ENCODE data around the gene RENBP. TPM values are rescaled to one million over a fixed set of nuclear protein-coding genes. Genes with fewer than 3 reads are reported as not detected.
A peak's percentile ranks its signal among the peaks of the same experiment; 100 is the strongest.

The RENBP gene
- total and polyA plus RNA-seq, 9 of the 15 experiments (the other 6 are each of a cell fraction or from before 2014, with no cell fraction given) = 0.07 to 14.8 (median 10.6) TPM; not detected in 1

GRCh38 chrX:153971450-153972367 is 27.3 kb upstream of the RENBP start, which contains the start of gene HCFC1 (continued):
- TF ChIP-seq, protein P1, sequence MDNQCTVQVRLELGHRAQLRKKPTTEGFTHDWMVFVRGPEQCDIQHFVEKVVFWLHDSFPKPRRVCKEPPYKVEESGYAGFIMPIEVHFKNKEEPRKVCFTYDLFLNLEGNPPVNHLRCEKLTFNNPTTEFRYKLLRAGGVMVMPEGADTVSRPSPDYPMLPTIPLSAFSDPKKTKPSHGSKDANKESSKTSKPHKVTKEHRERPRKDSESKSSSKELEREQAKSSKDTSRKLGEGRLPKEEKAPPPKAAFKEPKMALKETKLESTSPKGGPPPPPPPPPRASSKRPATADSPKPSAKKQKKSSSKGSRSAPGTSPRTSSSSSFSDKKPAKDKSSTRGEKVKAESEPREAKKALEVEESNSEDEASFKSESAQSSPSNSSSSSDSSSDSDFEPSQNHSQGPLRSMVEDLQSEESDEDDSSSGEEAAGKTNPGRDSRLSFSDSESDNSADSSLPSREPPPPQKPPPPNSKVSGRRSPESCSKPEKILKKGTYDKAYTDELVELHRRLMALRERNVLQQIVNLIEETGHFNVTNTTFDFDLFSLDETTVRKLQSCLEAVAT (IDR thresholded peaks at IDR 0.05) = 0 out of 4 replicates have a peak, but pooled peaks of 1 of the 2 experiments have one; percentile 45
- TF ChIP-seq MEF2A (IDR thresholded peaks at IDR 0.05; ENCODE audit: control insufficient read depth, low read depth, low read length) = no peak
- TF ChIP-seq HDAC8 (tag; IDR thresholded peaks at IDR 0.05) = peak; percentile 91
- peak; percentile 85 for TF ChIP-seq JUN (IDR thresholded peaks at IDR 0.05; ENCODE audit: borderline replicate concordance, low read depth, low read length)
- peak; percentile 11; the same call in 1 of the 2 replicates for TF ChIP-seq JUN (CRISPR knock-in tag; IDR thresholded peaks at IDR 0.05; ENCODE audit: borderline replicate concordance)
- TF ChIP-seq PHB2 (IDR thresholded peaks at IDR 0.05; ENCODE audit: low read depth) = no peak
- TF ChIP-seq E2F5 (CRISPR knock-in tag; IDR thresholded peaks at IDR 0.05) = peak; percentile 23; the same call in 1 of the 2 replicates
- peak; percentile 99 for TF ChIP-seq ATF7 (IDR thresholded peaks at IDR 0.05)
- peak; percentile 94 for TF ChIP-seq JUNB (CRISPR knock-in tag; conservative IDR thresholded peaks at IDR 0.05)
- peak; percentile 11 for TF ChIP-seq PHF20 (IDR thresholded peaks at IDR 0.05; ENCODE audit: partially characterized antibody)
- TF ChIP-seq NR4A1 (CRISPR knock-in tag; IDR thresholded peaks at IDR 0.05) = no peak
- peak; percentile 64 for TF ChIP-seq NR4A1 (tag; IDR thresholded peaks at IDR 0.05)
- no peak; the same call in 1 of the 2 replicates for TF ChIP-seq ZNF431 (CRISPR knock-in tag; IDR thresholded peaks at IDR 0.05)
- peak in 1 of 2 experiments; percentile 51; a peak in 1 of 4 replicates for TF ChIP-seq NONO (IDR thresholded peaks at IDR 0.05; ENCODE audit: low read depth in 2 of 2, low read length in 1 of 2)
- peak; percentile 83 for TF ChIP-seq NR2C1 (IDR thresholded peaks at IDR 0.05)
- TF ChIP-seq NR2C1 (tag; IDR thresholded peaks at IDR 0.05) = peak; percentile 55
- no peak for TF ChIP-seq FOXM1 (IDR thresholded peaks at IDR 0.05; ENCODE audit: low read depth)
- TF ChIP-seq FOXM1 (CRISPR knock-in tag; IDR thresholded peaks at IDR 0.05; ENCODE audit: low read depth) = no peak
- peak; percentile 89; the same call in 1 of the 2 replicates for TF ChIP-seq SRSF3 (IDR thresholded peaks at IDR 0.05; ENCODE audit: insufficient read depth, low read length)
- peak; percentile 82 for TF ChIP-seq CREB1 (IDR thresholded peaks at IDR 0.05)
- peak; percentile 90 for TF ChIP-seq CREB1 (CRISPR knock-in tag; IDR thresholded peaks at IDR 0.05)
- no peak for TF ChIP-seq ZSCAN32 (CRISPR knock-in tag; IDR thresholded peaks at IDR 0.05)
- TF ChIP-seq, protein P2, sequence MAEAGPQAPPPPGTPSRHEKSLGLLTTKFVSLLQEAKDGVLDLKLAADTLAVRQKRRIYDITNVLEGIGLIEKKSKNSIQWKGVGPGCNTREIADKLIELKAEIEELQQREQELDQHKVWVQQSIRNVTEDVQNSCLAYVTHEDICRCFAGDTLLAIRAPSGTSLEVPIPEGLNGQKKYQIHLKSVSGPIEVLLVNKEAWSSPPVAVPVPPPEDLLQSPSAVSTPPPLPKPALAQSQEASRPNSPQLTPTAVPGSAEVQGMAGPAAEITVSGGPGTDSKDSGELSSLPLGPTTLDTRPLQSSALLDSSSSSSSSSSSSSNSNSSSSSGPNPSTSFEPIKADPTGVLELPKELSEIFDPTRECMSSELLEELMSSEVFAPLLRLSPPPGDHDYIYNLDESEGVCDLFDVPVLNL (CRISPR knock-in tag; IDR thresholded peaks at IDR 0.05; ENCODE audit: low read depth) = no peak
- peak in 1 of 2 experiments; percentile 62; a peak in 2 of 4 replicates for TF ChIP-seq TEAD1 (CRISPR knock-in tag; IDR thresholded peaks at IDR 0.05)
